HepG2 (cell line): ENCODE results near the gene ASCC3. TPM values are rescaled to one million over a fixed set of nuclear protein-coding genes. Genes with fewer than 3 reads are reported as not detected.

Source experiments
- ATAC-seq: fragments of 200-7000 bp; cut with Tn5 transposase; 3 replicates; pipeline ENCODE4 v1.9.1; 2020; ENCODE audit warnings: mild to moderate bottlenecking, moderate library complexity
- BruUV-seq: library from RNA; stranded (reverse); fragments of 400-500 nt; replicated peaks from 2 replicates; lab custom pipeline; 2021; lab: Mats Ljungman, UMichigan
- CTCF ChIA-PET: fragments of 300-600 bp; formaldehyde crosslinking; extraction: SDS; loops from one replicate; lab custom pipeline; 2021; ENCODE audit warnings: low total read pairs, inconsistent platforms, low intra/inter-chr PET ratio; lab: Yijun Ruan, JAX
- POLR2A ChIA-PET: fragments of 350-600 bp; sonication (Branson Sonifier 250); formaldehyde crosslinking; loops from one replicate; lab custom pipeline; 2020; ENCODE audit warnings: antibody characterized with exemption, inconsistent platforms; lab: Yijun Ruan, JAX
- DNase-seq: peaks from one replicate; pipeline ENCODE4 v3.0.0-alpha.2; 2015; ENCODE audit warnings: low spot score
- FAIRE-seq: peaks from 3 replicates; lab custom pipeline; 2011; peaks lifted over from hg19 to GRCh38; lab: Jason Lieb, UNC
- H2AFZ ChIP-seq: one replicate; pipeline ENCODE4 v1.6.1; 2011; ENCODE audit warnings: low read length, inconsistent platforms
- H3K27ac ChIP-seq: fragments of 300-600 bp; 3 replicates; pipeline ENCODE4 v1.8.0; 2011; ENCODE audit warnings: mixed run types, mild to moderate bottlenecking, mixed read lengths, low read length, inconsistent platforms; ENCODE audit not compliant: insufficient read depth; ENCODE audit errors: extremely low read length
- H3K27me3 ChIP-seq, 2 experiments: fragments of 200-600 bp in 1 of 2; 2 replicates in 1 of 2; 3 replicates in 1 of 2; pipeline versions ENCODE4 v1.6.0 to v1.8.0; 2011; ENCODE audit warnings: low read length in 2 of 2, mild to moderate bottlenecking in 2 of 2, moderate library complexity in 2 of 2, inconsistent platforms in 1 of 2; ENCODE audit not compliant: insufficient read depth in 2 of 2, control insufficient read depth in 1 of 2
- H3K36me3 ChIP-seq, 2 experiments: fragments of 200-600 bp in 1 of 2; replicated peaks in 1 of 2; 2 replicates in 1 of 2; 3 replicates in 1 of 2; pipeline versions ENCODE4 v1.5.1 to v1.8.0; 2011; ENCODE audit warnings: low read length in 2 of 2, inconsistent platforms in 1 of 2; ENCODE audit not compliant: insufficient read depth in 2 of 2, control insufficient read depth in 1 of 2
- H3K4me1 ChIP-seq: 2 replicates; pipeline ENCODE4 v1.5.1; 2012; ENCODE audit warnings: low read length, inconsistent platforms; ENCODE audit not compliant: insufficient read depth
- H3K4me2 ChIP-seq: 2 replicates; pipeline ENCODE4 v1.6.0; 2011; ENCODE audit warnings: low read depth, low read length, inconsistent platforms
- H3K4me3 ChIP-seq, 3 experiments: fragments of 200-600 bp in 1 of 3; sonication (generic), shearing (Covaris generic) in 1 of 3; replicated peaks in 1 of 3; 2 replicates each; pipeline ENCODE4 v1.5.1; 2011 to 2016; ENCODE audit warnings: low read length in 3 of 3, inconsistent platforms in 2 of 3, low read depth in 2 of 3, mild to moderate bottlenecking in 2 of 3, control low read depth in 1 of 3, mixed read lengths in 1 of 3; ENCODE audit not compliant: insufficient read depth in 1 of 3
- H3K79me2 ChIP-seq: one replicate; pipeline ENCODE4 v1.6.1; 2011; ENCODE audit warnings: low read length, inconsistent platforms; ENCODE audit not compliant: insufficient read depth
- H3K9ac ChIP-seq: 2 replicates; pipeline ENCODE4 v1.6.0; 2011; ENCODE audit warnings: mild to moderate bottlenecking, low read depth, low read length, inconsistent platforms; ENCODE audit not compliant: insufficient read depth
- H3K9me3 ChIP-seq: 2 replicates; pipeline ENCODE4 v1.5.1; 2012; ENCODE audit warnings: mild to moderate bottlenecking, low read length
- H4K20me1 ChIP-seq: 2 replicates; pipeline ENCODE4 v1.6.0; 2011; ENCODE audit warnings: inconsistent platforms, mild to moderate bottlenecking, low read length, moderate library complexity; ENCODE audit not compliant: insufficient read depth
- HNF4G ChIP-seq, 2 experiments: sonication (generic) in 1 of 2; formaldehyde crosslinking in 1 of 2; IDR thresholded peaks; 2 replicates each; pipeline versions ENCODE4 v1.4.0 to v1.6.1; 2011 to 2020; ENCODE audit warnings: borderline replicate concordance in 2 of 2, low read depth in 2 of 2, mild to moderate bottlenecking in 2 of 2, low read length in 1 of 2, missing genetic modification reagents in 1 of 2, moderate library complexity in 1 of 2
- HOXA3 ChIP-seq: sonication (generic); formaldehyde crosslinking; IDR thresholded peaks from 2 replicates; pipeline ENCODE4 v1.5.0; 2020; ENCODE audit warnings: missing genetic modification reagents
- NBN ChIP-seq: fragments of 450-650 bp; conservative IDR thresholded peaks from 2 replicates; pipeline ENCODE4 v1.6.1; 2017
- XRCC5 ChIP-seq: fragments of 200-400 bp; formaldehyde crosslinking; optimal IDR thresholded peaks from 2 replicates; pipeline ENCODE3; 2017; ENCODE audit warnings: mild to moderate bottlenecking, low read length
- ZBTB21 ChIP-seq: sonication (generic); formaldehyde crosslinking; IDR thresholded peaks from 2 replicates; pipeline ENCODE4 v1.4.0; 2020; ENCODE audit warnings: missing genetic modification reagents
- ZNF253 ChIP-seq: sonication (generic); formaldehyde crosslinking; IDR thresholded peaks from 2 replicates; pipeline ENCODE4 v1.8.0; 2022; ENCODE audit warnings: mild to moderate bottlenecking, missing genetic modification reagents, borderline replicate concordance
- ZNF33A ChIP-seq: sonication (generic); formaldehyde crosslinking; IDR thresholded peaks from 2 replicates; pipeline ENCODE4 v1.5.1; 2020; ENCODE audit warnings: missing genetic modification reagents, mild to moderate bottlenecking, moderate library complexity, borderline replicate concordance
- ZNF879 ChIP-seq: sonication (generic); formaldehyde crosslinking; IDR thresholded peaks from 2 replicates; pipeline ENCODE4 v1.8.1; 2023; ENCODE audit warnings: missing genetic modification reagents
- WGBS: methylation state at CpG from one replicate; pipeline ENCODE4 v1.1.6; 2017; ENCODE audit warnings: low lambda C conversion rate; 5-methylcytosine and 5-hydroxymethylcytosine counted together
- in situ Hi-C: cut with HindIII; loops from 2 replicates; pipeline ENCODE4 v1.10.0; 2017; ENCODE audit warnings: low pct_unique_long_range_greater_than_20kb; ENCODE audit not compliant: extremely low pct_ligation_motif_present
- intact Hi-C: fragments of 100-400 bp; cut with micrococcal nuclease; formaldehyde crosslinking; loops from one replicate; pipeline ENCODE4 v1.10.0; 2022; ENCODE audit not compliant: unreplicated experiment
- polyA plus RNA-seq, 8 experiments: library from polyadenylated mRNA; depleted of rRNA in 3 of 8; stranded (reverse) in 7 of 8; unstranded in 1 of 8; fragments of >200 nt; fragmentation: Illumina TruSeq in 4 of 8; extraction: Trizol in 4 of 8; gene quantifications; 2 replicates each; pipeline versions ENCODE4 v1.2.1 to v1.2.3, GENCODE V29; 2011 to 2016; ENCODE audit warnings: low read depth in 4 of 8, missing spikeins in 1 of 8, mixed read lengths in 1 of 8; ENCODE audit not compliant: insufficient read depth in 1 of 8
- total RNA-seq, 5 experiments: library from RNA; depleted of rRNA; stranded (reverse); fragments of >200 nt; fragmentation: Illumina TruSeq; extraction: Trizol; gene quantifications; 2 replicates each; pipeline ENCODE4 v1.2.3, GENCODE V29; 2016; ENCODE audit warnings: low read depth in 1 of 5
- TF ChIP-seq, protein P1 (sequence below): sonication (generic); formaldehyde crosslinking; conservative IDR thresholded peaks from 2 replicates; pipeline ENCODE4 v1.4.0; 2020; ENCODE audit warnings: missing genetic modification reagents

ASCC3 gene
- total and polyA plus RNA-seq, 2 of the 13 experiments (the other 11 are each of a cell fraction or from before 2014, with no cell fraction given): 23.1 to 55.7 TPM

DNA sequence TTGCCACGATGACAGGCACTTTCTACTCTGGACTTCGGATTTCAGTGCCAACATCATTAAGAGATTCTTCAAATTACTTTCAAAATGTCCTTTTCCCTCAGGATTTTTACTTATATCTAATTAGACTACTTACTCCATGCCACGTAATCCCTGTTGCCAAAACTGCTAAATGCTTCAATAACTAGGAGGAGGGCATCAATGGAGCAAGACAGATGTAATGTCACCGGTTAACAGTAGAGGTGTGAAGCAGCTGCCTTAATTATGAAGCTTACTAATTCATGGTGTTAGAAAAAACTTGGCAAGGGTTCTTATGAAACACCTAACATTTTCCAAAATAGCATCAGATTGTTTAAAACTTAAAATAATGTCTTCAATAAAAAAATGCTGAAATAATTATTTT is 305.2 kb downstream of the ASCC3 start:
- TF ChIP-seq HNF4G (IDR thresholded peaks at IDR 0.05; ENCODE audit: borderline replicate concordance, low read depth, low read length): no peak
- TF ChIP-seq HNF4G (CRISPR knock-in tag; IDR thresholded peaks at IDR 0.05; ENCODE audit: borderline replicate concordance, low read depth): no peak
- no peak for TF ChIP-seq ZNF879 (CRISPR knock-in tag)
- TF ChIP-seq, protein P1, sequence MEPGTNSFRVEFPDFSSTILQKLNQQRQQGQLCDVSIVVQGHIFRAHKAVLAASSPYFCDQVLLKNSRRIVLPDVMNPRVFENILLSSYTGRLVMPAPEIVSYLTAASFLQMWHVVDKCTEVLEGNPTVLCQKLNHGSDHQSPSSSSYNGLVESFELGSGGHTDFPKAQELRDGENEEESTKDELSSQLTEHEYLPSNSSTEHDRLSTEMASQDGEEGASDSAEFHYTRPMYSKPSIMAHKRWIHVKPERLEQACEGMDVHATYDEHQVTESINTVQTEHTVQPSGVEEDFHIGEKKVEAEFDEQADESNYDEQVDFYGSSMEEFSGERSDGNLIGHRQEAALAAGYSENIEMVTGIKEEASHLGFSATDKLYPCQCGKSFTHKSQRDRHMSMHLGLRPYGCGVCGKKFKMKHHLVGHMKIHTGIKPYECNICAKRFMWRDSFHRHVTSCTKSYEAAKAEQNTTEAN (CRISPR knock-in tag): no peak
- TF ChIP-seq NBN: no peak
- no peak for TF ChIP-seq HOXA3 (CRISPR knock-in tag)
- no peak for TF ChIP-seq ZBTB21
- TF ChIP-seq XRCC5: no peak
- no peak for TF ChIP-seq ZNF253
- TF ChIP-seq ZNF33A (CRISPR knock-in tag): no peak

More for the DNA sequence above, 305.2 kb downstream of the ASCC3 start:
- DNase-seq: no peak
- Histone ChIP-seq H3K36me3 (no peaks in the 10 kb centered on the region; a peak in 2 of 5 replicates), H3K27me3 (no peaks in the 10 kb centered on the region), H3K4me3 (no peak overlapping the region), H3K9me3 (no peaks in the 10 kb centered on the region), H3K4me1 (no peaks in the 10 kb centered on the region), H3K4me2 (no peak overlapping the region), H4K20me1 (no peaks in the 10 kb centered on the region), H3K27ac (no peak overlapping the region), H2AFZ (no peak overlapping the region), H3K79me2 (no peaks in the 10 kb centered on the region), H3K9ac (no peak overlapping the region)
- ChIA-PET CTCF (no interaction called here), POLR2A (no interaction called here)
- no peak for ATAC-seq
- 97% methylated on average over 4 of the region's 4 CpGs for WGBS
- in situ Hi-C loops (no loop called here), intact Hi-C loops (loop anchor here (10.0 kb wide), 1 partner anchor 251 kb away; no protein-coding TSS in a partner anchor)
- no peak for FAIRE-seq
- no TSS peak for BruUV-seq
